GM12878 (cell line): ENCODE results near the gene NBPF14.
"Not testable (repeated sequence)": the region's sequence is repeated elsewhere in the genome, so short reads cannot be mapped to it uniquely, and the experiment has no call there.

Experiments used
- CTCF ChIP-seq, 3 experiments: IDR thresholded peaks in 2 of 3; conservative IDR thresholded peaks in 1 of 3; 2 replicates each; pipeline ENCODE4 v1.5.1; 2011; ENCODE audit warnings: low read depth in 3 of 3, low read length in 3 of 3, mild to moderate bottlenecking in 3 of 3, control low read depth in 2 of 3, moderate library complexity in 2 of 3, inconsistent platforms in 1 of 3, mixed read lengths in 1 of 3; ENCODE audit not compliant: control insufficient read depth in 2 of 3, insufficient read depth in 1 of 3; ENCODE audit errors: extremely low read depth in 1 of 3
- EP300 ChIP-seq, 2 experiments: fragments of 150-350 bp in 1 of 2; IDR thresholded peaks; 2 replicates each; pipeline ENCODE4 v1.6.1; 2011 to 2012; ENCODE audit warnings: low read depth in 2 of 2, low read length in 2 of 2, borderline replicate concordance in 1 of 2, improper control_type of control experiment in 1 of 2, inconsistent platforms in 1 of 2; ENCODE audit not compliant: control insufficient read depth in 1 of 2
- SMC3 ChIP-seq: IDR thresholded peaks from 2 replicates; pipeline ENCODE4 v1.6.1; 2011; ENCODE audit warnings: low read length, improper control_type of control experiment, borderline replicate concordance

GRCh38 chr1:148483029-148483428 is 112.8 kb downstream of the NBPF14 start, which contains the start of gene PPIAL4G:
- TF ChIP-seq CTCF (IDR thresholded peaks at IDR 0.05 in 2 of 3, conservative IDR thresholded peaks at IDR 0.05 in 1 of 3; ENCODE audit: control insufficient read depth in 2 of 3, extremely low read depth in 1 of 3, insufficient read depth in 1 of 3, low read depth in 3 of 3, low read length in 3 of 3); EP300 (IDR thresholded peaks at IDR 0.05; ENCODE audit: borderline replicate concordance in 1 of 2, control insufficient read depth in 1 of 2, low read depth in 2 of 2, low read length in 2 of 2); SMC3: not testable (repeated sequence)
